Central memory CD8-positive, alpha-beta T cell (primary cell): Measurements from ENCODE around the gene PRTFDC1.
"Not testable (repeated sequence)": the region's sequence is repeated elsewhere in the genome, so short reads cannot be mapped to it uniquely, and the experiment has no call there.

Experiments
- ATAC-seq: fragments of 150-1000 bp; cut with Tn5 transposase; replicated peaks from 2 replicates; pipeline ENCODE4 v1.10.0; 2022; ENCODE audit warnings: mild to moderate bottlenecking, moderate FRiP score, moderate number of reproducible peaks; ENCODE audit not compliant: poor library complexity, severe bottlenecking; ENCODE audit errors: extremely low read depth
- DNase-seq, 2 donors: peaks; one replicate each; pipeline ENCODE4 v3.0.0; 2021; ENCODE audit warnings: low spot score in 2 of 2
- H3K27ac Mint-ChIP-seq: one replicate; pipeline ENCODE4 v1.8.0; 2022; ENCODE audit warnings: low read depth, mild to moderate bottlenecking, moderate library complexity, mixed read lengths
- H3K27me3 Mint-ChIP-seq: one replicate; pipeline ENCODE4 v1.8.0; 2022; ENCODE audit warnings: mixed read lengths
- H3K36me3 Mint-ChIP-seq: one replicate; pipeline ENCODE4 v1.8.0; 2022; ENCODE audit warnings: mild to moderate bottlenecking, moderate library complexity, mixed read lengths; ENCODE audit not compliant: insufficient read depth
- H3K4me1 Mint-ChIP-seq: one replicate; pipeline ENCODE4 v1.8.0; 2022; ENCODE audit warnings: mixed read lengths
- H3K4me3 Mint-ChIP-seq: one replicate; pipeline ENCODE4 v1.8.0; 2022; ENCODE audit warnings: mild to moderate bottlenecking, moderate library complexity, mixed read lengths
- H3K9me3 Mint-ChIP-seq: one replicate; pipeline ENCODE4 v1.8.0; 2022; ENCODE audit warnings: mixed read lengths

The PRTFDC1 gene

GRCh38 chr10:24920192-24920591 lies 32.2 kb downstream of the PRTFDC1 start:
- H3K4me3 Mint-ChIP-seq, H3K27ac Mint-ChIP-seq, H3K27me3 Mint-ChIP-seq, DNase-seq, ATAC-seq, H3K36me3 Mint-ChIP-seq, H3K9me3 Mint-ChIP-seq: not testable (repeated sequence)
- peaks cover 21% of the 10 kb centered on the region for H3K4me1 Mint-ChIP-seq

GRCh38 chr10:24919629-24920028 lies 32.8 kb downstream of the PRTFDC1 start:
- ATAC-seq, H3K4me3 Mint-ChIP-seq, DNase-seq, H3K36me3 Mint-ChIP-seq, H3K9me3 Mint-ChIP-seq, H3K27ac Mint-ChIP-seq, H3K27me3 Mint-ChIP-seq: not testable (repeated sequence)
- peaks cover 21% of the 10 kb centered on the region for H3K4me1 Mint-ChIP-seq

- peaks cover 21% of the 10 kb centered on the region for H3K4me1 Mint-ChIP-seq
- ATAC-seq (no peak), DNase-seq (no peak)
- no peaks in the 10 kb centered on the region for H3K9me3 Mint-ChIP-seq
- no peaks in the 10 kb centered on the region for H3K36me3 Mint-ChIP-seq
- no peak overlapping the region for H3K27ac Mint-ChIP-seq
- no peaks in the 10 kb centered on the region for H3K27me3 Mint-ChIP-seq
- H3K4me3 Mint-ChIP-seq = no peak overlapping the region
These were observed 34.4 kb downstream of the PRTFDC1 start for GRCh38 chr10:24917979-24918378.

- no peak overlapping the region for H3K27ac Mint-ChIP-seq
- DNase-seq (no peak), ATAC-seq (no peak)
- peaks cover 26% of the 10 kb centered on the region for H3K4me1 Mint-ChIP-seq
- no peaks in the 10 kb centered on the region for H3K27me3 Mint-ChIP-seq
- H3K9me3 Mint-ChIP-seq = no peaks in the 10 kb centered on the region
- H3K36me3 Mint-ChIP-seq = no peaks in the 10 kb centered on the region
- no peak overlapping the region for H3K4me3 Mint-ChIP-seq
These were observed 34.9 kb downstream of the PRTFDC1 start for GRCh38 chr10:24917493-24917892.

GRCh38 chr10:24916365-24916764 lies 36.0 kb downstream of the PRTFDC1 start:
- DNase-seq = no peak
- H3K36me3 Mint-ChIP-seq = no peaks in the 10 kb centered on the region
- H3K4me1 Mint-ChIP-seq = peaks cover 28% of the 10 kb centered on the region
- no peak for ATAC-seq
- H3K27ac Mint-ChIP-seq = no peak overlapping the region
- no peak overlapping the region for H3K4me3 Mint-ChIP-seq
- H3K27me3 Mint-ChIP-seq = no peaks in the 10 kb centered on the region
- H3K9me3 Mint-ChIP-seq = no peaks in the 10 kb centered on the region

DNA sequence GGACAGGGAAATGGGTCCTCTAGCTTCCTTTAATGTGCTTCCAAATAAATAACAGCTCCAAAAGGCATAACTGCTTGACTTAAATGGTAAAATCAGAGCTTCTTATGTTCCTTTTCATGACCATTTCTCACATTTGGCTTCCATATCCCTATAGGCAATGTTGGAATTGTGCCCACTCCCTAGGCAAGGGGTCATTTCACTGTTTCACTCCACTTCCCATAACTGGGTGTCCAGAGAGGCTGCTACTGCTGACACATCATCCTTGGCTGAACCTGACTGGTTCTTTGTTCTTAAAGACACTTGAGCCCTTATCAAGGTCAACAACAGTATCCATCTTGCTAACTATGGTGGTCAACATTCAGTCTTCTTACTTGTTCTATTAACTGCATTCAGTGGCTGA lies 37.1 kb downstream of the PRTFDC1 start:
- Mint-ChIP-seq H3K36me3 (no peaks in the 10 kb centered on the region), H3K4me3 (no peak overlapping the region), H3K27ac (no peak overlapping the region), H3K27me3 (no peaks in the 10 kb centered on the region), H3K9me3 (no peaks in the 10 kb centered on the region), H3K4me1 (peaks cover 25% of the 10 kb centered on the region)
- DNase-seq = no peak
- no peak for ATAC-seq

DNA sequence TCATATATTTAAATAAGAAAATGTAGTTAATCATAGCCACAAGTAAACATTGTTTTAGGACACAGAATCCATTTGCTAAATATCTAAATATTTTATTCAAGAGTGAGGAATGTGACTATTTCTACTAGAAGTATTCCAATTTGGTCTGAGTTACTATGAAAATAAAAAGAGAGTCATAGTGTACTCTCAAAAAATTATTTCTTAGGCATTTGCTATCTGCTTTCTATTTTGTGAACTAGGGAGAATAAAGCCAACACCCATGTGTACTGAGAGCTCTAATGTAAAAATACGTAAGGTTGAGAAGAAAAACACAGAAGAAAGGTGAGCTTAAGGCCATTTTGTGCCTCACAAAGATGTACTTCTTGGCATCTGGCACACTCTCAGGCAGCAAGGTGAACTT lies 38.3 kb downstream of the PRTFDC1 start:
- H3K9me3 Mint-ChIP-seq = no peaks in the 10 kb centered on the region
- no peak for DNase-seq
- H3K36me3 Mint-ChIP-seq = no peaks in the 10 kb centered on the region
- H3K4me1 Mint-ChIP-seq = peaks cover 17% of the 10 kb centered on the region
- no peak for ATAC-seq
- H3K4me3 Mint-ChIP-seq = no peak overlapping the region
- no peaks in the 10 kb centered on the region for H3K27me3 Mint-ChIP-seq
- no peak overlapping the region for H3K27ac Mint-ChIP-seq

- Mint-ChIP-seq H3K36me3 (peaks cover 1% of the 10 kb centered on the region), H3K27ac (no peak overlapping the region), H3K4me1 (peaks cover 17% of the 10 kb centered on the region), H3K27me3 (no peaks in the 10 kb centered on the region), H3K9me3 (no peaks in the 10 kb centered on the region), H3K4me3 (no peak overlapping the region)
- no peak for DNase-seq
- ATAC-seq = no peak
These were observed 40.2 kb downstream of the PRTFDC1 start for GRCh38 chr10:24912215-24912614.

- Mint-ChIP-seq H3K27me3 (no peaks in the 10 kb centered on the region), H3K27ac (no peak overlapping the region), H3K4me1 (peaks cover 20% of the 10 kb centered on the region), H3K9me3 (no peaks in the 10 kb centered on the region), H3K4me3 (no peak overlapping the region), H3K36me3 (peaks cover 1% of the 10 kb centered on the region)
- ATAC-seq (no peak), DNase-seq (no peak)
These were observed 41.4 kb downstream of the PRTFDC1 start for GRCh38 chr10:24911029-24911428.

DNA sequence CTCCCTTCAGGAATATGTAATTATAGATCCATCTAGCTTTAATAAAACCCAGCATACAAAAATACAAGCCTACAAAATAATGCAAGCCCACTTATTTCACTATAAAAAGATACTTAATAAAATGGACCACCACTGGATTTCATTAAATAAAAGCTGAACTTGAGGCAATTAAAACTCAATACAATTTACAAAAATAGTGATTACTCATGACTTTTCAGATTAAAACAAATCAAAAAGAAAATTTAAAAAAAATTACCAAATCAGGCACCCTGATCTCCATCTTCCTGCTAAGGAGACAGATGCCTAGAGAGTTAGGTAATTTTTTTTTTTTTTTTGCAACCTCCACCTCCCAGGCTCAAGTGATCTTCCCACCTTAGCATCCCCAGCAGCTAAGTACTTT lies 41.8 kb downstream of the PRTFDC1 start:
- Mint-ChIP-seq H3K9me3 (no peaks in the 10 kb centered on the region), H3K36me3 (peaks cover 1% of the 10 kb centered on the region), H3K27ac (no peak overlapping the region), H3K27me3 (no peaks in the 10 kb centered on the region), H3K4me1 (peaks cover 25% of the 10 kb centered on the region), H3K4me3 (no peak overlapping the region)
- ATAC-seq (no peak), DNase-seq (no peak)

GRCh38 chr10:24908793-24909423 lies 43.5 kb downstream of the PRTFDC1 start:
- no peak for ATAC-seq
- H3K4me3 Mint-ChIP-seq = no peak overlapping the region
- no peak for DNase-seq
- H3K9me3 Mint-ChIP-seq = no peaks in the 10 kb centered on the region
- no peaks in the 10 kb centered on the region for H3K27me3 Mint-ChIP-seq
- peaks cover 1% of the 10 kb centered on the region for H3K36me3 Mint-ChIP-seq
- H3K4me1 Mint-ChIP-seq = peaks cover 26% of the 10 kb centered on the region
- H3K27ac Mint-ChIP-seq = no peak overlapping the region

GRCh38 chr10:24907956-24908355 lies 44.5 kb downstream of the PRTFDC1 start:
- H3K27me3 Mint-ChIP-seq = no peaks in the 10 kb centered on the region

DNA sequence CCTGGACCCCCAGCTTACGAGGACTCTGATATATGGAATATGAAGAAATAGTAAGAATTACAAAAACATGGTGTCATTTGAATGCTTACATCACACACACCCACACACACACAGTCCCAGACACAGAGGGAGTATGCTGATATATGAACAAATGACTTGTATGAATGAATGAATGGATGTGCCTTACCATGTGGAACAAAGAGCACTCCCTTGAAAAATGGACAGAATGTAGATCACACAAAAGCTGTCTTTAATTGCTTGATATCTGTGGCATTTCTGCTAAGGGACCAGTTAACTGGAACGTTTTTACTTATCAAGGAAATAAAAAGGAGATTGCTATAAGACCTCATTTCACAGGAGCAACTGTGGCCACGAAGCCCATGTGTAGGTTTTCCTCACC lies 46.0 kb downstream of the PRTFDC1 start:
- Mint-ChIP-seq H3K4me1 (peaks cover 25% of the 10 kb centered on the region), H3K36me3 (peaks cover 1% of the 10 kb centered on the region), H3K9me3 (no peaks in the 10 kb centered on the region), H3K27ac (no peak overlapping the region), H3K4me3 (no peak overlapping the region), H3K27me3 (no peaks in the 10 kb centered on the region)
- DNase-seq (no peak), ATAC-seq (no peak)

More at GRCh38 chr10:24907956-24908355, 44.5 kb downstream of the PRTFDC1 start:
- Mint-ChIP-seq H3K27ac (no peak overlapping the region), H3K9me3 (no peaks in the 10 kb centered on the region), H3K4me3 (no peak overlapping the region), H3K36me3 (peaks cover 1% of the 10 kb centered on the region), H3K4me1 (peaks cover 25% of the 10 kb centered on the region)
- ATAC-seq = no peak
- no peak for DNase-seq
